Stimulated activated CD4-positive, alpha-beta T cell treated with anti-CD3 and anti-CD28 coated beads, Interleukin-12 subunit alpha, Interleukin-12 subunit beta, amount 100 ng/mL, for 48 hours (primary cell): ENCODE results near the gene VPS37C.

Source experiments
- DNase-seq, 3 donors: peaks; one replicate each; pipeline ENCODE4 v3.0.0-alpha.2; 2020; ENCODE audit warnings: low read depth in 2 of 3, low spot score in 1 of 3

Gene VPS37C

DNA sequence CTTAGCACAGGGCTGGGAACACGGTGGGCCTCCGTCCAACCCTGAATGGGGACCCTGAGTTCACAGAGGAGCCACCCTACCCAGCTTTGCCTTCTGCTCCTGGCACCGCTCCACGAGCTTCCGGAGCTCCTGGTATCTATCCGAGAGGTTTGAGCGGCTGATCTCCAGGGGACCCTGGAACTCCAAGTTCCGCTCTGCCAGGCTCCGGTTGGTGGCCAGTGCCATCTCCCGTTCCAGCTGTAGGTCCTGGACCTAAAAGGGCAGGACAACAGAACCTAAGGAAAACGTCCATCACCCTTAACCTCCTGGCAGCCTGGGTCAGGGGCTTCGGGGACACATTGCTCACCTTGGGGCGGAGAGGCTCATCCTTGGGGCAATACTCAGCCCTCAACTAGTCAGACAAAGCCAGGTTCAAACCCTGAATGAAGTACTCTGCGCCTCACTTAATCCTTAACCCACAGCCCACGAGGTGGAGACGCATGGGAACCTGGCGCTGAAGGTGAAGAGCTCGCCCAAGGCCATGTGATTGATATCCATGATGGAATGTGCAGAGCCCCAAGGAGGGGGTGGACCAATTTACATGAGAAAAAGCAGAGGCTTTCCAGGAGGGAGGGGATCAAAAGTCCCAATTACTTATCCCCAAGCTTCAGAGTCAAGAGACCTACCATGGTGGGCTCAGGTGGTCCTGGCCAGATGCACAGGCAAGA, 27.1 kb downstream of the VPS37C start:
- DNase-seq, result no peak

DNA sequence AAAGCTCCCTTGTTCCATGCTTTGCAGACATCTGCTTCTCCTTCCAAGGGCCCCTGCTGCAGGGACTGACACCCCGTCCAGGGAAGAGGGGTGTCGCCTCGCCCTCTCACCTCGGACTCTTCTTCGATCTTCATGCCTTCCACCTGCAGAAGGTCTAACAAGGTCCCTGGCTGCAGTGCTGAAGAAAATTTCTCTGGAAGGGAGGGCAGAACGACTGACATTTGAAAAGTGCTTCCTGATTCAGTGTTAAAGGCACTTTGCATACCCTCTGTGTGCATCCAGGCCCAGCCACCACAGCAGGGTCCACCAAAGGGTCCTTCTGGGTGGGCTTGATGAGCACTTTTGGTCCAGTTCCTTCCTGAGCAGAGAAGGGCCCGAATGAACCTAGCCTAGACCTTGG, 28.1 kb downstream of the VPS37C start:
- no peak for DNase-seq

DNA sequence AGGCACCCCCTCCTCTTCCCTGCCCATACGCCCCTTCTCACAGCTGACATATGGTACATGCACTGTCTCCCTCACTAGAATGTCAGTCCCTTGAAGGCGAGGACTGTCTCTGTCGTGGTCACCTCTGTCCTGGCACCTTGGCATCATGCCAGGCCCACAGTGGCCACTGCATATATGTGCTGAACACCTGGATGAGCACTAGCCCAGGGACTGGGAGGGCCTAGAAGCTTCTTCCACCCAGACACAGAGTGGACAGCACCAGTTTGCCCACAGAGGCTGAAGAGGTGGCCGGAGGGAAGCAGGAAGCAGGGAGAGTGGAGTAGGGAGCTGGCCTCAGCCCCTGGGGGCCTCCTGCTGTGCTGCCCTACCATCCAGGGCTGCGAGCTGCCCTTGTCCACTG, 28.6 kb downstream of the VPS37C start:
- no peak for DNase-seq

DNA sequence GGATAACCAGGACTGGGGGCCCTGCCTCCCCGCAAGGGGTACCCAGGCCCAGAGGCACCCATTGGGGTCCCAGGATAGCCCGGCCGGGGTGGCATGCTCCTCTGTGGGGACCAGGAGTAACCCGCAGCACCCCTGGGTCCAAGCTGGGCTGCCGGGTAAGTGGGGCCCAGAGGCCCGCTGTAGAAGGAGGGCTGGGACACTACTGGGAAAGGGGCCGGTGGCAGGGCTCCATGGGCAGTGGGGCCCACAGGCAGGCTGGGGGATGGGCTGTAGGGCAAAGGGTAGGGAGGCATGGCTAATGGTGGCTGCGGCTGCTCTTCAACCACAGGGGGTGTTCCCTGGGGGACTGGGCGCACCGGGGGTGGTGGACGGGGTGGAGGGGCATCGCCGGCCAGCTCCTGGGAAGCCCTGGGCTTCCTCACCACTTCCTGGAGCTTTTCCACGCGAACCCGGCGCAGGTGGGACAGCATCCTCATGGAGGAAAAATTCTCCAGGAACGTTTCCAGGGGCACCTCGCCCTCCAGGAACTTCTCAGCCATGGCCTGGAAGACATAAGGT, 29.1 kb downstream of the VPS37C start:
- DNase-seq, result no peak

DNA sequence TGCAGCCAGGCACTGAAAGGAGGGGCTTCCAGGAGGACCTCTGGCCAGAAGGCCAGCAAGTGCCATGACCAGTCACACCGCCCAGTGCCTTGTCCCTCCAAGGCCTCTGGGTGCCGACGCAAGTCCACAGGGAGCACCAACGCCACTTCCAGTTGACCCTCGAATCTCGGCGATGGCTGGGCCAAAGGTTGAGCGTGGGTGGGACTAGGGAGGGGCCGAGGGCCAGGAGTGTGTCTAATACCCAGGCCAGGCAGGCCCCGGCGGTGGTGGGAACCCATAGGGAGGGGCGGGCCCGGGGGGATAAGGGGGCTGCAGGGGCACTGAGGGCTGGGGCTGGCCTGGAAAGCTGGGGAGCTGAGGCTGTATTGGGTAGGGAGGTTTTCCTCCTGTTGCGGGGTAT, 29.6 kb downstream of the VPS37C start:
- no peak for DNase-seq

DNA sequence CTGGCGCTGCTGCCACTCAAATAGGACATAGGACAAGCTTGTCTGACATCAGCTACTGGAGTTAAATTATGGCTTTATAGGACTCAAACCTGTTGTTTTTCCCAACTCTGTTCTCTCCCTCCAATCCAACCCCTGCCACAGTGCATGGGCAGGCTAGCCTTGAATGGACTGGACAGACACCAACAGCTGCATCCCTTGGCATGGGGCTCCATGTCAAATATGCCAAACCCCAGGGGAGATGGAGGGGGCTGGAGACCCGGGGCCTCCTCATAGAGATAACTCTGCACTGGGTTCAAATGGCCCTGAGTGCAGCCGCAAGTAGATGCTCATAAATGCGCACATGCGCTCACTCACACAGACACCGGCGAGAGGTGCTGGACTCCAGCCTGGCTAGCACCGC, 30.0 kb downstream of the VPS37C start:
- DNase-seq, result no peak

DNA sequence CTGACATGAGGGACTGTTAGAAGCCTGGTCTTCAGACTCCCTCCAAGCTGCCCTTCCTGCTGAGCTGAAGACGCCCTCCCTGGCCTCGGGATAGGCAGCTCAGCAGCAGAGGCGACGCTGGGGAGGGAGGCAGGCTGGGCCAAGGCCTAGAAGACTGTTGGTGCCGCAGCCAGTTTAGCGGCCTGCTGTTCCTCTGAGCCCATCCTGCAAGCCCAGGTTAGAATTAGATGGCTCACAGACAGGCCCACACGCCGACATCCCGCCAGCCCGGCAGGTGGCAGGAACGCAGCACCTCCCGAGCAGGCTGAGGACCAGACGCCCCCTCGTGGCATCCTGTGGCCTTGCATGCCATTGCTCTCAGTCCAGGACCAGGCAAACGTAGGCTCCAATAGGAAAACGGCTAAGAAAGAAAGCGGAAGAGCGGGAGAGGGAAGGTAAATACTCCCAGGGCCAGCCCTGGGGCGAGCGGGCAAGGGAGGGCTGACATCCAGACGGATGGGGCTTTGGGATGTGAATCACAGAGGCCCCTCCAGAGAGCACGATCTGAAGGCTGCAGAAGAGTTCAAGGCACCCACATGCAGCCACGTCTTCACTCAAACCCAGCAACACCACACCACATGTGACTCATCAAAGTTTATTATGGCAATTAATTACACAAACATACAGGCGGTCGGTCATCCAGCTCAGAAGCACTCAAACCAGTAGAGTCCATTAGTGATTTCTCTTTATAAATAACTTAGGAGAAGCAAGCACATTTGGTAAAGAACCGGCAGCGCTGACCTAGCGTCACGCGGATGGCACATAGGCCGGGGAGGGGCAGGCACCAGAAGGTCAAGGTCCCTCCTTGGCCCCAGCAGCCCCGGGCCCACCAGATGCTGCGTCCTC, 31.3 kb downstream of the VPS37C start:
- DNase-seq, result peak; percentile 86 to 93 (median 88)

DNA sequence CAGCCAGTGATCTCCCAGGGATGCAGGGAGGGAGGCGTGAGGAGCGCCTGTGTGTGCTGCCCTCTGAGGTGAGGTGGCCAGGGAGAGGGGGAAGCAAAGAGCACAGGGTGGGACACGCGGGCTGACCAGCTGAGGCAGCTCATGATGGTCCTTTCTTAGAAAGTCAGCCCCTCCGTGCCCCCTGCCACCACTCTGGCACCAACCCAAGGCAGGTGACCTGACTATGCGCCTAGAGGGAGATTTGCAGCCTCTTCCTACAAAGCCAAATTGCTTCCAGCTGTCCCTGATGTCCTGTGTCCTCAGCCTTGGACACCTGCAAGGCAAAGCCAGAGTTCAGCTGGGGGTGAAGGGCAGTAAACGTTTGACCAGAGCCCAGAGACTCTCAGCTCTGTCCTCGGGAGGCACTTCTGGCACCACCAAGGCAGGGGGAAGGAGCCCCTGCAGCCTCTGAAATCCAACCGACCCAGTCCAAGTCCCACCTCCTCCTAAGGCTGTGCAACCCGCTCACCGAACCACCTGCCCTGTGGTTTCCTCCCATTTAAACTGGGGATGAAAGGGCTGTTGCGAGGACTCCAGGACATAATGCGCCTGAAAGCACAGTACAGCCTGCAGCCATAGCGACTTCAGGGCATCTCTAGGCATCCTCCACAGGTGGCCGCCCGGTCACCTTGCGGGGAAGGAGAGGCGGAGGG, 32.1 kb downstream of the VPS37C start:
- DNase-seq, result no peak

DNA sequence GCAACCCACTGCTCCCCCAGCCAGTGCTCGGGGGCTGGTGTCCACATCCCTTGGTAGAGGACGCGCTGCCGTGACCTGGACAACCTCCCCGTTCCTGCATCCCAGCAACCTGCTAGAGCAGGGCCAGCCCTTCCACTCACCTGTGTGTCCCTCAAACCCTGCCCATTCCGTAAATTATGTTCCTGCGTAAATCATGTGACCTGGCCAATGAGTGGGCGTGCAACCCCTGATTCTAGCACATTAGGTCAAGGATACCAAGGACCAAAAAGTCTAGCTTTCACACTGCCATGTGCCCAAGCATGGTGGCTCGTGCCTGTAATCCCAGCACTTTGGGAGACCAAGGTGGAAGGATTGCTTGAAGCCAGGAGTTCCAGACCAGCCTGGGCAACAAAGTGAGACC, 33.2 kb downstream of the VPS37C start:
- DNase-seq, result no peak

DNA sequence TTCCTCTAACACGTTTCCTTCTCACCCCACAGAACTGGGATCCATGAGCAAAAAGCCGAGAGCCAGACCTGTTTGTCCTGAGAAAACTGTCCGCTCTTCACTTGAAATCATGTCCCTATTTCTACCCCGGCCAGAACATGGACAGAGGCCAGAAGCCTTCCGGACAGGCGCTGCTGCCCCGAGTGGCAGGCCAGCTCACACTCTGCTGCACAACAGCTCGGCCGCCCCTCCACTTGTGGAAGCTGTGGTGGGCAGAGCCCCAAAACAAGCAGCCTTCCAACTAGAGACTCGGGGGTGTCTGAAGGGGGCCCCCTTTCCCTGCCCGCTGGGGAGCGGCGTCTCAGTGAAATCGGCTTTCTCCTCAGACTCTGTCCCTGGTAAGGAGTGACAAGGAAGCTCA, 35.0 kb downstream of the VPS37C start:
- no peak for DNase-seq

DNA sequence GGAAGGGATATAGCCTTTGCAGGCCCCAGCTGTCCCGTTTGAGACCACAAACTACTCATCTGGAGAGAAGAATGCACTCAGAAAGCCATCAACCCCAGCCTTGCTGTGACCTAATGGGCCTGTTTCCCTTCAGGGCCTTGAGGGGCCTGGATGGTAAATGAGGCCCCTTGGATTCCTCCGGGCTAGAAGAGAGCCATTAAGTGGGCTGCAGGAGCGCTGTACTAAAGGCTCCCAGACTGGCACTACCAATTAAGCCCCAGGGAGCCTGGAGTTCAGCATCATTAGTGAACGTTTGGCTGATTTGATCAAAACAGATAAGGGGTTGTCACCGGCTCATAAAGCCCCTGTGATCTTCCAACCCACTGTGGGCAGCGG, 35.9 kb downstream of the VPS37C start:
- no peak for DNase-seq

DNA sequence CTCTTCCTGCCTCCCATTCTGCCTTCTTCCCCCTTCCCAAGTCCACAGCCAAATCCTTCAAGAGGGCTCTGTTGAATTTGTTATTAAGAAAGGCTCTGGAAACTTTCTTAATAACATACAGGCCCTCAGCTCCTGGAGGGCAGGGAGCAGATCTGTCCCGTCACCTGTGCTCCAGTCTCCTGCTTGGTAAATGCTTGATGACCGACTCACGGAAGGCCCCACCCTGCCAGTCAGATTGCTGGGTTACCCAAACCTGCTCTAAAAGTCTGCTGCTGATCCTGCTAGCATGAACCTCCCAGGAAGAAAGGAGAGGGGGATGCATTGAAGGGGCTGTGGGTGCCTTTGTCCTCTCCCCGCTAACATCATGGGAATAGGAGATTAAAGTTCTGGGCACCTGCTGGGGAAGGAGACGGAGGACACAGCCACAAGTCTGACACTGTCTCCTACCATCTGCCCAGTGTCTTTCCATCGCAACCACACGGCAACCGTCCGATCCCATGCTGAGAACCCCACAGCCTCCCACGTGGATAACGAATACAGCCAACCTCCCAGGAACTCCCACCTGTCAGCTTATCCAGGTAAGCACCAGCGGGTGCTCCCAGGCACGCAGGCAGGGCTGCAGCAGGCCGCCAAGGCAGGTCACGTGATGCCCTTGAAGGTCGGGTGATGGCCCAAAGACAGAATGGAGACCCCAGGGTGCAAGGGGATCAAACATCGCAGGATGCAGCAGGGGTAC, 36.5 kb downstream of the VPS37C start:
- DNase-seq, result no peak

DNA sequence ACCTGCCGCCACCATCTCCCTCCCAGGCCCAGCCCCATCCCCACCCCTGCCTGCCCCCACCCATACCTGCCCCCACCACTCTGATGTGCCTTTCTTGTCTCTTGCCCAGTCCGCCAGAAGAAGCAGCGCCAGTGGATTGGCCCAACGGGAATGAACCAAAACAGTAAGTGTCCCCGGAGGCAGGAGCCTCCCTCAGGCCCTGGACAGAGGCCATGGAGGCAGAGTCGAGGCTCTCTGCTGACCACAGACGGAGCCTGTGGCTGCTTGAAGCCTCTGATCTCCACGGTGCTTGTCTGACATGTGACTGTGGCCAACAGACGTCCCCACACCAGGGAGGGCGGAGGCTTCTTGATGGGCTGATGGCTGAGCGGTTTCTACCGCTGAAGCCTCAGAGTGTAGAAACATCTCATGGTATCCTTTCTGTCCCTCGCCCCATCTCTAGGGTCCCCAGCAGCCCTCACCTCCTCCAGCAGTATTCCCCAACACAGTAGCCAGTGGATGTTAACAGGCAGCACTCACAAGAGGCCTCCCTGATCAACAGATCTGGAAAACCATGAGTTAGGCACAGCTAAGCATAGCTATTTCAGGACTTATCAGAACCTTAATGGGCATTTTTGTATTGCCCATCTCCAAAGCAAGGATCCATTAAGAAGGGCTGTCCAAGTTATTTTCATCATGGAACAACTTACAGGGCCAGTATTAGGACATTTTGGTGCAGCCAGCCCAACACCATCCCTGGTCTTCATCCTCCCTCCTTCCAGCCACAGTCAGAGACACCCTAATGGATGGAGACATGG, 37.3 kb downstream of the VPS37C start:
- no peak for DNase-seq

DNA sequence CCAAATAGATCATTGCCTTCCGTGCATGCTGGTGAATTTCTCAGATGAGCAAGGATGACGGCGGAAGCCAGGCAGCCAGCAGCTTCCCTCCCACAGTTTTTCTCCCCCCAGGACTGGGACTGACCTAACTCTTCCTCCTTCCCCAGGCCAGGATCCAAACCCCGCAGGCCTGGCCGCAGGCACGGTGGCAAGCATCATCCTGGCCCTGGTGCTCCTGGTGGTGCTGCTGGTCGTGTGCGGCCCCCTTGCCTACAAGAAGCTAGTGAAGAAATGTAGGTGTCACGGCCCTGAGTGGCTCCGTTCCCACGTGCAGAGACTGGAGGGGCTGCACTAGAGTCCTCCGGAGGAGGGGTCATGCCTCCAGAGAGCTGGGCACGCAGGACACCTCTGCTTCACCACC, 38.5 kb downstream of the VPS37C start:
- DNase-seq, result no peak

DNA sequence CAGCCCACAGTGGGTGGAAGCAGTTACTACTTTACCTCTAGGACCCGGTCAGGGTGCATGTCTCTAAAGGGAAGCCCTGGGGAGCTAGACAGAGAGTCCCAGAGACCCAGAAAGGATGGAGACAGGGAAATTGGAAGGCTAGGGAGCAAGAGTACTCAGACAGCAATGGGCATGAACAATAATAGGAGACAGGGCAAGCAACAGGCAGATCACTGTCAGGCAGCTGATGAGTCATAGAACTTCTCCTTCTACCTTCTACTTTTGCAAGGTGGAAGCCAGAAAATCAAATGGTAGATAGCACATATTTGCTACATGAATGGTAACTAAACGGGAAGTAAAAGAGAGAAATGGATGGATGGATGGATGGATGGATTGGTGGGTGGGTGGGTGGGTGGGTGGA, 39.3 kb downstream of the VPS37C start:
- DNase-seq, result no peak

DNA sequence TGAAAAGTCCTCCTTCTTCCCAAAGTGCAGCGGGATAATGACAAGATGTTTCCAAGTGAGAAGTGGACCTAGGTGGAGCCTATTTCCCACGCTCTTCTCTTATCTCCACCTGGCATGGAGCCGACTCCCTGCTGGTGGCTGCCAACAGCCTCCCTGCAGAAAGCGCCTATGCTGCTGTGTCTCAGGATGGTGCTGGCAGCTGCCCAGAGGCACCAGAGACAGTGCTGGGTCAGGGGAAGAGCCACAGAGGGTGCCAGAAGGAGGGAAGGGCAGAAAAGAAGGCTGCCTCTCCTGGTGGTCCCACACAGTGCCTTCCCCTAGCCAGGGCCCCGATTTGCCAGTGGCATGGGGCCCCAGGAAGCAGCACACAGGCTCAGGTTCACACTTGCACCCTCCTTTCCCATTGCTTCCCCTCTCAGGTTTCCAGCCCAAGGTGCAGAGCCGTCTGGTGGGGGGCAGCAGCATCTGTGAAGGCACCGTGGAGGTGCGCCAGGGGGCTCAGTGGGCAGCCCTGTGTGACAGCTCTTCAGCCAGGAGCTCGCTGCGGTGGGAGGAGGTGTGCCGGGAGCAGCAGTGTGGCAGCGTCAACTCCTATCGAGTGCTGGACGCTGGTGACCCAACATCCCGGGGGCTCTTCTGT, 39.9 kb downstream of the VPS37C start:
- DNase-seq, result no peak

DNA sequence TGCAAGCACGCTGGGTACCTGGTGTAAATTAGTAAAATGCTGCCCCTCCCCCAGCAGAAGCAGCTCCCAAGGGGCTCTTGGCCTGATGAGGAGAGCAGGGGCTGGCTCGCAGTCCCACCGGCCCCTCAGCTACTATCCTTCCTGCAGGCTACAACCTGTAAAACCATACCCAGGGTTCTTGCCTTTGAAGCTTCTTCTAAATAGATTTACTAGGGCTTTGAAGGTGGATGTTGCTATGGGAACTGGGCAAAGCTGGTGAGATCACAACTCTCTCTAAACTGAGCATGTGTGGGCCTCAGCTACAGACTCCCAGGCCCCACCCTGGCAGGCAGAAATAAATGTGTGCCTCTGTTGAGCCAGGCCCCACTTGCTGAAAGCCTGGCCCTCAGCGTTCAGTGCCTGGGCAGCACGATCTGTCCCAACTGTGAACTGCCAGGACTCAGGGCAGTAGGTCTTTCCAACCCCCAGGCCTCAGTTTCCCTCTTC, 40.5 kb downstream of the VPS37C start:
- no peak for DNase-seq

DNA sequence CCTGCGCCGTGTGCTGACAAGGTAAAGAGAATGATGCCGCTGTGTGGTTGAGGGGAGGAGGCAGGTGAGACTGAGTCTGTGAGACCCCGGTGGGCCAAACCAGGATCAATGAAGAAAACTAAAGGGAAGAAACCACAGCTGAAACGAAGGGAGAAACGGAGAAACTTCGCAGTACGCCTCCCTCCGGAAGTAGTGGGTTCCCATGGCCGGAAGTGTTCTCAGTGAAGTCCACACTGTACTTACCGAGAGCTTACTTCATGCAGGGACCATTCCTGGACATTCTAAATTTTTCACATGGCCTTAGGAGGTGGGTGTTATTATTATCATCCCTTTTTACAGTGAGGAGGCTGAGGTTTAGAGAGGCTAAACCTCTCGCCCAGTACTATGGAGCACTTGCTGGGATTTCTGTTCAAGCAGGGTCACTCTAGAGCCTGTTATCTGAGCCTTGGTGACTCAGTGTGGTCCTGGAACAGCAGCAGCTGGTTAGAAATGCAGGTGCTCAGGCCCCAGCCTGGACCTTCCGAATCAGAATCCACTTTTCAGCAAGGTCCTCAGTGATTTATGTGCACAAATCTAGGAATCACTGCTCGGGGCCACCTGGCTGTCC, 41.0 kb downstream of the VPS37C start:
- no peak for DNase-seq

DNA sequence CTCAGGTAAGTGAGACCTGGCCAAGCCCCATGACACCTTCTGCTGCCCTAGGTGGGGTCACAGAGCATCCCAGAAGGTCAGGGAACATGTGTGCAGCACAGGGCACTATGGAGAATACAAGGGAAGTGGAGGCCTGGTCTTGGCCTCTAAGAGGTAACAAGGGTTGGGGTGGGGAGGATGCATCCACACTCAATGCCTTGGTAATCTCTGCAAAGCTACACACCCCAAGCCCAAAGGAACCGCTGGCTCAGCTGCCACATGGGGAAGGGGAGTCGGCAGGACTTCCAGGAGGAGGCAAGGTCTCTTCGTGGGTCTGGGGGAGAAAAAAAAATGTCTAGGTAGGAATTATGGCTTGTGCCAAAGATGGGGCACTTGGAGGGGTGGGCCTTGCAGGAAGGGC, 41.7 kb downstream of the VPS37C start:
- no peak for DNase-seq
